ENCODE measurements around the gene SHLD1. TPM values are rescaled to one million over a fixed set of nuclear protein-coding genes. Genes with fewer than 3 reads are reported as not detected.
"Not testable (repeated sequence)": the region's sequence is repeated elsewhere in the genome, so short reads cannot be mapped to it uniquely, and the experiment has no call there.

The SHLD1 gene
- total RNA-seq, 1 donor from 2014 or later = 10.0 TPM

GRCh38 chr20:5796331-5797040 is 46.3 kb downstream of the SHLD1 start:
- no peaks in the 10 kb centered on the region for H3K9me3 Mint-ChIP-seq
- no peaks in the 10 kb centered on the region for H3K27me3 Mint-ChIP-seq (ENCODE audit: low read depth)

GRCh38 chr20:5797165-5797564 is 47.0 kb downstream of the SHLD1 start:
- Mint-ChIP-seq H3K27ac (no peak overlapping the region), H3K4me3 (no peak overlapping the region), H3K9me3 (no peaks in the 10 kb centered on the region), H3K36me3 (peaks cover 5% of the 10 kb centered on the region), H3K4me1 (no peaks in the 10 kb centered on the region), H3K27me3 (ENCODE audit: low read depth) (no peaks in the 10 kb centered on the region)
- DNase-seq (ENCODE audit: low spot score in 2 of 2, unreplicated experiment in 2 of 2) = no peak
- TF ChIP-seq CTCF (IDR thresholded peaks at IDR 0.05; ENCODE audit: unreplicated experiment) = no peak

More at GRCh38 chr20:5796331-5797040, 46.3 kb downstream of the SHLD1 start:
- no peak overlapping the region for H3K27ac Mint-ChIP-seq
- H3K36me3 Mint-ChIP-seq = peaks cover 8% of the 10 kb centered on the region
- H3K4me1 Mint-ChIP-seq = no peaks in the 10 kb centered on the region
- TF ChIP-seq CTCF (IDR thresholded peaks at IDR 0.05; ENCODE audit: unreplicated experiment) = no peak
- H3K4me3 Mint-ChIP-seq = no peak overlapping the region
- DNase-seq (ENCODE audit: low spot score in 2 of 2, unreplicated experiment in 2 of 2) = no peak

GRCh38 chr20:5797843-5798462 is 47.8 kb downstream of the SHLD1 start:
- DNase-seq (ENCODE audit: low spot score in 2 of 2, unreplicated experiment in 2 of 2) = no peak
- Mint-ChIP-seq H3K27me3 (ENCODE audit: low read depth) (no peaks in the 10 kb centered on the region), H3K4me3 (no peak overlapping the region), H3K4me1 (no peaks in the 10 kb centered on the region), H3K27ac (no peak overlapping the region), H3K36me3 (peaks cover 6% of the 10 kb centered on the region), H3K9me3 (no peaks in the 10 kb centered on the region)
- no peak for TF ChIP-seq CTCF (IDR thresholded peaks at IDR 0.05; ENCODE audit: unreplicated experiment)

GRCh38 chr20:5803754-5804303 is 53.6 kb downstream of the SHLD1 start:
- not testable (repeated sequence) for H3K36me3 Mint-ChIP-seq; H3K27ac Mint-ChIP-seq; H3K27me3 Mint-ChIP-seq (ENCODE audit: low read depth); H3K4me3 Mint-ChIP-seq; DNase-seq (ENCODE audit: low spot score in 2 of 2, unreplicated experiment in 2 of 2); H3K9me3 Mint-ChIP-seq; H3K4me1 Mint-ChIP-seq

GRCh38 chr20:5806457-5807263 is 56.5 kb downstream of the SHLD1 start:
- no peak for DNase-seq (ENCODE audit: low spot score in 2 of 2, unreplicated experiment in 2 of 2)
- TF ChIP-seq CTCF (IDR thresholded peaks at IDR 0.05; ENCODE audit: unreplicated experiment) = no peak
- no peak overlapping the region for H3K27ac Mint-ChIP-seq
- H3K36me3 Mint-ChIP-seq = peaks cover 2% of the 10 kb centered on the region
- H3K4me1 Mint-ChIP-seq = no peaks in the 10 kb centered on the region
- H3K4me3 Mint-ChIP-seq = no peak overlapping the region
- H3K9me3 Mint-ChIP-seq = no peaks in the 10 kb centered on the region
- no peaks in the 10 kb centered on the region for H3K27me3 Mint-ChIP-seq (ENCODE audit: low read depth)

Data from mesothelial cell of epicardium (in vitro differentiated cells).